Right hindlimb (tissue), 1 donor: ENCODE measurements around the gene USF2.
"Not testable (repeated sequence)": the region's sequence is repeated elsewhere in the genome, so short reads cannot be mapped to it uniquely, and the experiment has no call there.

Source experiments
- DNase-seq: peaks from one replicate; pipeline ENCODE4 v3.0.0-alpha.2; 2018

USF2 gene, protein sequence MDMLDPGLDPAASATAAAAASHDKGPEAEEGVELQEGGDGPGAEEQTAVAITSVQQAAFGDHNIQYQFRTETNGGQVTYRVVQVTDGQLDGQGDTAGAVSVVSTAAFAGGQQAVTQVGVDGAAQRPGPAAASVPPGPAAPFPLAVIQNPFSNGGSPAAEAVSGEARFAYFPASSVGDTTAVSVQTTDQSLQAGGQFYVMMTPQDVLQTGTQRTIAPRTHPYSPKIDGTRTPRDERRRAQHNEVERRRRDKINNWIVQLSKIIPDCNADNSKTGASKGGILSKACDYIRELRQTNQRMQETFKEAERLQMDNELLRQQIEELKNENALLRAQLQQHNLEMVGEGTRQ

GRCh38 chr19:35268536-35269437 lies at the start of gene USF2:
USF2 (plus strand) TSS chr19:35268962; CDS start chr19:35269102, 140 bp downstream.
- peak; percentile 79 for DNase-seq

- no peak for DNase-seq
These were observed 49.8 kb upstream of the USF2 start for GRCh38 chr19:35219008-35219407.

- DNase-seq, result no peak
These were observed 48.3 kb upstream of the USF2 start for GRCh38 chr19:35220315-35220921.

DNA sequence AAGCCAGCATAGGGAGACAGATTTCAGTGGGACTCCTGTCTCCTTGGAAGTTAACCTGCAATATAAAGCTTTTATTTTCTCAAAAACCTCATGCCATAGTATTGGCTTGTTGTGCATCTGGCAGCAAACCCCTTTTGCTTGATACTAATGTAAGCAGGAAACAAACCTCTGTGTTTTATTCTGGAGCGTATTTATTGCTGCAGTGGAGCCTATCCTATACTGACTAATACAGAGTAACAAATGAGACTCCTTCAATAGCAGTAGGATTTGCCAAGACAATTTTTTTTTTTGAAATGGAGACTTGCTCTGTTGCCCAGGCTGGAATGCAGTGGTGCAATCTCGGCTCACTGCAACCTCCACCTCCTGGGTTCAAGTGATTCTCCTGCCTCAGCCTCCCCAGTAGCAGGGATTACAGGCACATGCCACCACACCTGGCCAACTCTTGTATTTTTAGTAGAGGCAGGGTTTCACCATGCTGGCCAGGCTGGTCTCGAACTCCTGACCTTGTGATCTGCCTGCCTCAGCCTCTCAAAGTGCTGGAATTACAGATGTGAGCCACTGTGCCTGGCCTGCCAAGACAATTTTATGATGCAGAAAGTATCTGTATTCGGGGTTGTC lies 47.7 kb upstream of the USF2 start:
- DNase-seq, result not testable (repeated sequence)

- no peak for DNase-seq
These were observed 46.3 kb upstream of the USF2 start for GRCh38 chr19:35222373-35223015.

- DNase-seq, result no peak
These were observed 45.5 kb upstream of the USF2 start for GRCh38 chr19:35223084-35223790.

- no peak for DNase-seq
These were observed 44.8 kb upstream of the USF2 start for GRCh38 chr19:35223862-35224505.

GRCh38 chr19:35224681-35225571 lies 43.8 kb upstream of the USF2 start:
- no peak for DNase-seq

DNA sequence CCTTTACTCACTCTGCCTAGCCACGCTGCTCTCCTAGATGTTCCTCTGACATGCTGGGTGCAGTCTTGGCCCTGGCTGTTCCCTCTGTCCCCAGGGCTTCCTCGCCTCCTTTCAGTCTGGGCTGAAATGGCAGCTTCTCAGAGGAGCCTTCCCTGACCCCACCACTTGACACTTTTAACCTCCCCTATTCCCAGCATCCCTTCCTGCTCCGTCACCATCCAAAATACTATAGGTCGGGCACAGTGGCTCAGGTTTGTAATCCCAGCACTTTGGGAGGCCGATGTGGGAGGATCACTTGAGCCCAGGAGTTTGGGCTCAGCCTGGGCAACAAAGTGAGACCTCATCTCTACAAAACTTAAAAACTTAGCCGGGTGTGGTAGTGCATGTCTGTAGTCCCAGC lies 42.8 kb upstream of the USF2 start:
- no peak for DNase-seq

GRCh38 chr19:35226748-35227147 lies 42.0 kb upstream of the USF2 start:
- DNase-seq, result no peak

GRCh38 chr19:35228177-35228930 lies 40.4 kb upstream of the USF2 start, which contains the start of gene FAM187B:
FAM187B (minus strand) TSS chr19:35228739; CDS start chr19:35228680, 59 bp downstream.
- no peak for DNase-seq

DNA sequence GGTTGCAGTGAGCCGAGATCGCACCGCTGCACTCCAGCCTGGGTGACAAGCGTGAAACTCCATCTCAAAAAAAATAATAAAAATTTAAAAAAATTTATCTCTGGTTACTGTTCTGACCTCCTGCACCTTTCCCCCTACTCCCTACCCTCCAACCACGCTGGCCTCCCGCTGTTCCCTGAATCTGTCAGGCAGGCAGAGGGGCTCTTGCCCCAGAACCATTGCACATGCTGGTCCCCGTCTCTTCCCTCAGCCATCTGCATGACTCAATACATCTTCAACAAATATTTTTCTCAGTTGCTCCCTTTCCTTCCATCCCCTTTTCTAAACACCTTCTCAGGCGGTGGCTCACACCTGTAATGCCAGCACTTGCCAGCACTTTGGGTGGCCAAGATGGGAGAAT lies 39.2 kb upstream of the USF2 start:
- no peak for DNase-seq

GRCh38 chr19:35231956-35232645 lies 36.7 kb upstream of the USF2 start:
- DNase-seq, result no peak

DNA sequence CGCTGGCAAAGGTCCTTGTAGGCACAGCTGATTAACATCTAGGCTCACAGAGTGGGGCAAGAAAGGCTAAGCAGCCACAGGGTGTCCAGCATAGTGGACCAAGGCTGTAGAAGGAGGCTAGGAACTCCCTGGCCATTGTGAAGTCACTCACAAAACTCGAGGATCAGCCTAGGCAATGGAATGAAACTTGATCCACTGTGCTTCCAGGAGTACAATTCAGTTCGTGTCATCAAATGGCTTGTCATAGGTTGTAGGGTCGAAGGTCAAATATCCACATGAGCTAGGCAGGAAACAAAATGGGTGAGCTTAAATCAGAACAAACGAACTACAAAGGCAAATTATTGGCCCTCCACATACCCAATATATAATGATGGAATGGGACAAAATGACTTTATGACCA lies 35.9 kb upstream of the USF2 start:
- DNase-seq, result no peak

DNA sequence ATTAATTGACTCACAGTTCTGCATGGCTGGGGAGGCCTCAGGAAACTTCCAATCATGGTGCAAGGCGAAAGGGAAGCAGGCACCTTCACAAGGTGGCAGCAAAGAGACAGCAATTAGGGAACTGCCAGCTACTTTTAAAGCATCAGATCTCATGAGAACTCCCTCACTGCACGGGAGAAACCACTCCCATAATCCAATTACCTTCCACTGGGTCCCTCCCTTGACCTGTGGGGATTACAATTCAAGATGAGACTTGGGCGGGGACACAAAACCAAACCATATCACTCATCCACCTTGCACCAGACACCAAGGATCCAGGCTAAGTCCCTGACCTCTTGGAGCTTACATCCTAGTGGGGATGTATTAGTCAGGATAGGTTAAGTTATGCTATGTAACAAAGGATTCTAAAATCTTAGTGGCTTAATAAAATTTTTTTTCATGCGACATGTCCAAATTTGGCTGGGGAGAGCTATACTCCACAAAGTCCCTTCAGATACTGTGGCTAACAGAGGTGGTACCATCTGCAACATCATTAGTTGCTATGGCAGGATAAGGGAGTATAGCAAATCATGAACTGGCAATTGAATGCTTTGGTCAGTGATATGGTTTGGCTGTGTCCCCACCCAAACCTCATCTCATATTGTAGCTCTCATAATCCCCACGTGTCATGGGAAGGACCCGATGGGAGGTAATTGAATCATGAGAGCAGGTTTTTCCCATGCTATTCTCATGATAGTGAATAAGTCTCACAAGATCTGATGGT lies 31.9 kb upstream of the USF2 start:
- DNase-seq, result no peak

DNA sequence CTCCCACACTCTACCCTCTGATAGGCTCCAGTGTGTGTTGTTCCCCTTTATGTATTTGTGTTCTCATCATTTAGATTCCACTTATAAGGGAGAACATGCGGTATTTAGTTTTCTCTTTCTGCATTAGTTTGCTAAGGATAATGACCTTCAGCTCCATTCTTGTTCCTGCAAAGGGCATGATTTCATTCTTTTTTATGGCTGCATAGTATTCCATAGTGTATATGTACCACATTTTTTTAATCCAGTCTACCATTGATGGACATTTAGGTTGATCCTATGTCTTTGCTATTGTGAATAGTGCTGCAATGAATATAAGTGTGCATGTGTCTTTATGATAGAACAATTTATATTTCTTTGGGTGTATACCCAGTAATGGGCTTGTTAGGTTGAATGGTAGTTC lies 29.2 kb upstream of the USF2 start:
- not testable (repeated sequence) for DNase-seq

DNA sequence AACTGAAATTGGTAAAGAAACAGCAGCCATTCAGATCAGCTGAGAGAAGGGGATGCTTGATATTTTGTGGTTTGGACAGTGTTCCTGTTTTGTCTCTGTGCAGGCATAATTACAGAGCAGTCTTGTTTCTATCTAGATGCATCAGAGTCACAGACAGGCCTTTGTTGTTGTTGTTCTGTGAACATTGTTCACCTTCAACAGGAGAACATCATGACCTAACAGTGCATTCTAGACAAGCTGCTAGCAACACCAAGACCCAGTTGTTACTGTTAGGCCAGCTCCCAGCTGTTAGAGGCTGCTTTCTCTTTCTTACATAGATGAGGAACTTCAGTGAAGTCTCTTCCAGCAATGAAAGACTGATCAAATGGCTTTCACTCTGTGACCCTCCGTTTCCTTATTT lies 28.4 kb upstream of the USF2 start:
- DNase-seq, result no peak

GRCh38 chr19:35241417-35241816 lies 27.3 kb upstream of the USF2 start:
- no peak for DNase-seq
